ENCODE data around the gene KCNT1.

KCNT1 gene

DNA sequence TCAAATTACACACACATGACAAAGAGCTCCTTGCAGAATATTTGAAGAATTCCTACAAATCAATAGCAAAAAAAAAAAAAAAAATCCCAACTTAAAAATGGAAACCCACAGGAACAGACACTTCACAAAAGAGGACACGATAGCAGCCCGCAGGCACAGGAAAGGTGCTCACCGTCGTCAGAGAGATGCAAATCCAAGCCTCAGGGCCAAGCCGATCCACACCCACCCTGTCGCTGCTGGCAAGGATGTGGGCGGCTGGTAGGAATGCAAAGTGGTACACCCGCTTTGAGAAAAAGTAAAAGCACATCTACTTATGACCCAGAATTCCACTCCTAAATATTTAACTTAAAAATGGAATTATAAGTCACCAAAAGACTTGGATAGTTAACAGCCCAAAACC is 28.0 kb upstream of the KCNT1 start:
- TF ChIP-seq, protein P1, sequence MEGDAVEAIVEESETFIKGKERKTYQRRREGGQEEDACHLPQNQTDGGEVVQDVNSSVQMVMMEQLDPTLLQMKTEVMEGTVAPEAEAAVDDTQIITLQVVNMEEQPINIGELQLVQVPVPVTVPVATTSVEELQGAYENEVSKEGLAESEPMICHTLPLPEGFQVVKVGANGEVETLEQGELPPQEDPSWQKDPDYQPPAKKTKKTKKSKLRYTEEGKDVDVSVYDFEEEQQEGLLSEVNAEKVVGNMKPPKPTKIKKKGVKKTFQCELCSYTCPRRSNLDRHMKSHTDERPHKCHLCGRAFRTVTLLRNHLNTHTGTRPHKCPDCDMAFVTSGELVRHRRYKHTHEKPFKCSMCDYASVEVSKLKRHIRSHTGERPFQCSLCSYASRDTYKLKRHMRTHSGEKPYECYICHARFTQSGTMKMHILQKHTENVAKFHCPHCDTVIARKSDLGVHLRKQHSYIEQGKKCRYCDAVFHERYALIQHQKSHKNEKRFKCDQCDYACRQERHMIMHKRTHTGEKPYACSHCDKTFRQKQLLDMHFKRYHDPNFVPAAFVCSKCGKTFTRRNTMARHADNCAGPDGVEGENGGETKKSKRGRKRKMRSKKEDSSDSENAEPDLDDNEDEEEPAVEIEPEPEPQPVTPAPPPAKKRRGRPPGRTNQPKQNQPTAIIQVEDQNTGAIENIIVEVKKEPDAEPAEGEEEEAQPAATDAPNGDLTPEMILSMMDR (IDR thresholded peaks at IDR 0.05; ENCODE audit: extremely low read depth, insufficient read depth, missing control alignments): no peak
- no peak for DNase-seq (ENCODE audit: low spot score)
- in situ Hi-C loops (cut with MboI; ENCODE audit: low pct_unique_long_range_greater_than_20kb, low sequenced_read_pairs, unreplicated experiment): no loop called here

DNA sequence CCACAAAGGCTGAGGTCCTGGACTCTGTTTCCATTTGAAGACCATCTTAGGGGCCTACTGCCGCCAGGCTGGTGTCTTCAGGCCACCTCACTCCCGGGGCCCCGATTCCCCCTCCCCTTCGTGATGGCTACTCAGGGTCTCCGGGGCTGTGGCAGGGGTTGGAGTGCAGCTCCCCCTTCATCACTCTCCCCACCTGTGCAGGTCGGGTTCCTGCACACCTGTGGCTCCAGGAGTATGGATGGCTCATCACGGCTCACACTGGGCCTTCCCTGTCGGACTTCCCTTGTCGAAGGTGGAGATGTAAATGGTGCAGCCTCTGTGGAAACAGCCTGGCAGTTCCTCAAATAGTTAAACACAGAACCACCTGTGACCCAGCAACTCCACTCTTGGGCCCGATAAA is 27.0 kb upstream of the KCNT1 start:
- TF ChIP-seq, protein P1 (IDR thresholded peaks at IDR 0.05; ENCODE audit: extremely low read depth, insufficient read depth, missing control alignments): no peak
- in situ Hi-C loops (cut with MboI; ENCODE audit: low pct_unique_long_range_greater_than_20kb, low sequenced_read_pairs, unreplicated experiment): no loop called here
- DNase-seq (ENCODE audit: low spot score): no peak

DNA sequence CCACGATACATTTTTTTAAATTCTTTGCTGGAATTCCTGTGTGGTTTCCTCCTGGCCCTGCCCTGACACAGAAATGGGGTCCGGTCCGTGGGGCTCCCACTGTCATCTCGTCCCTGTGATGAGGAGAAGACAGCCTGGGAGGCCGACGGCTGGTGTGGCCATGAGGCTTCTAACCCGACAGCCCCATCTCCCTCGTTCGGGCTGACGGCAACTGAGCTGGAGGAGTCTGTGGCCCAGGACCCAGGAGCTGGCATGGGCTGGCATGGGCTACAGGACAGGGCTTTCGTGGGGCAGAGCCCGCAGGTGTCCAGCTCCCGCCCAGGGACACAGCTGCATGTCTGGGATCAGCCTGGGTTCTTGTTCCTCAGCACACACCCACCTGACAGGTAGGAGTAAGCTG is 25.1 kb upstream of the KCNT1 start:
- TF ChIP-seq, protein P1 (IDR thresholded peaks at IDR 0.05; ENCODE audit: extremely low read depth, insufficient read depth, missing control alignments): no peak
- no peak for DNase-seq (ENCODE audit: low spot score)
- in situ Hi-C loops (cut with MboI; ENCODE audit: low pct_unique_long_range_greater_than_20kb, low sequenced_read_pairs, unreplicated experiment): no loop called here

DNA sequence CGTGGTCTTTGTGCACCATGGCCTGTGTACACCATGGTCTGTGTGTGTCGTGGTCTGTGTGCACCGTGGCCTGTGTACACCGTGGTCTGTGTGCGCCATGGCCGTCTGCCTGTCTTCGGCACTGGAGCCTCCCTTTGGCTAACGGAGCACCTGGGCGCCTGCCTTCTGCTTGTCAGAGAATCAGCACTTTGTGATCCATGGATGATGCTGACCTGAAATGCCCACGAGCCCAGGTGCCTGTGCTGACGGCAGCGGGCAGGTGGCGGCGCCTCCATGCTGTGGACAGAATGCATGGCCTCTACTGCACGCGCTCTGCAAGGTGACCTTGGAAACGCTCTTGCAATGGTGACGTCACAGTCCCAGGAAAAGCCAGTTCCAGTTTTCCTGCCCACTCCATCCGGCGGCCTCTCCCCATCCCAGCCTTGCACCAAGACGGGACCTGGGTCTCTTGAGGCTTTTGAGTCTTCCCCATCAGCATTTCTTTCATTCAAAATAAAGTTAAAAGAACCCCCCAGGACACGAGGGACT is 24.3 kb upstream of the KCNT1 start:
- in situ Hi-C loops (cut with MboI; ENCODE audit: low pct_unique_long_range_greater_than_20kb, low sequenced_read_pairs, unreplicated experiment): no loop called here
- TF ChIP-seq, protein P1 (IDR thresholded peaks at IDR 0.05; ENCODE audit: extremely low read depth, insufficient read depth, missing control alignments): no peak
- no peak for DNase-seq (ENCODE audit: low spot score)

DNA sequence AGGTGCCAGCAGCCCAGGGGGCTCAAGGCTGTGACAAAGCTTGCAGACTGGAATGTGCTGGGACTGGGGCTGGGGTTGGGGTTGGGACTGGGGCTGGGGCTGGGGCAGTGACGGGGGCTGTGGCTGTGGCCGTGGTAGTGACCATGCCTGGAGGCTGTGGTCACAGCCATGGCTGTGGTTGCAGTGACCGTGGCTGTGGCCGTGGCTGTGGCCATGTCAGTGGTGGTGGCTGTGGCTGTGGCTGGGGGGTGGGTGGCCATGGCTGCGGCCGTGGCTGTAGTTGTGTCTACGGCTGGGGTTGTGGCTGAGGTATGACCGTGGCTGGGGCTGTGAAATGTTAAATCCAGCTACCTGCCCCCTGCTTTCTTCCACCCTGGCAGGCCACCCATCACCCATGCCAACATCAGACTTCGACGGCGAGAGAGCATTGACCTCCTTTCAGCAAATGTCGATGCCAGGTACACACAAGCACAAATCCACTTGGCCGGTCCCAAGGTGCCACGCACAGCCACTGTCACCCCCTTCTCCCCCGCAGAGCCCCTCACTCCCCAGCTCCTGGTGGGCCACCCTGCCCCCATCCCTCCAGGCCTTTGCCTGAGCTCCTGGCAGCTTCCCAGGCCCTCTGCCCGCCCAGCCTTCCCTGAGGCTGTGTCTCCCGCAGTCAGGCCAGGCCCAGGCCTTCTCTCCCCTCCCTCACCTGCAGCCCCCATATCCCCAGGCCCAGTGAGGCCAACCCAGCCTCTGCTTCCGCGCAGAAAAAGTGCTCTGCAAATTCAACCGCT is 23.6 kb upstream of the KCNT1 start:
- no peak for DNase-seq (ENCODE audit: low spot score)
- TF ChIP-seq, protein P1 (IDR thresholded peaks at IDR 0.05; ENCODE audit: extremely low read depth, insufficient read depth, missing control alignments): no peak
- in situ Hi-C loops (cut with MboI; ENCODE audit: low pct_unique_long_range_greater_than_20kb, low sequenced_read_pairs, unreplicated experiment): no loop called here

DNA sequence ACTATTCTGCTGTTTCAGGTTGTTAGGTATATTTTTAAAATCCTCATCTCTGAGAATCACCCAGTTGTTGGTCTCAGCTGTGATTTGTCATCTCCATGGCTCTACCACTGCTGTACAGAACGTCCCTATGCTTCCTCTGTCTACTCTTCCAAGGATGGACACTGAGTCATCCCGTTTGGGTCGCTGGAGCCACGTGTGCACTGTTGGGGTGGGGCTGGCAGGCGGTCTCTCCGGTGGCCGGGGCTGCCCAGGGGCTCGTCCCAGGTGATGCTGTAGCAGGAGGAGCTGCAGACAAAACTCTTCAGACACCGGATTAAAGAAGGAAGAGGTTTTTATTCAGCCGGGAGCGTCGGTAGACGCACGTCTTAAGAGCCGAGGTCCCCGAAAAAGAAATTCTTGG is 21.9 kb upstream of the KCNT1 start:
- TF ChIP-seq, protein P1 (IDR thresholded peaks at IDR 0.05; ENCODE audit: extremely low read depth, insufficient read depth, missing control alignments): no peak
- in situ Hi-C loops (cut with MboI; ENCODE audit: low pct_unique_long_range_greater_than_20kb, low sequenced_read_pairs, unreplicated experiment): no loop called here
- no peak for DNase-seq (ENCODE audit: low spot score)

Measured in GM13977 (cell line).